ENCODE results near the gene HBZ.

DNA sequence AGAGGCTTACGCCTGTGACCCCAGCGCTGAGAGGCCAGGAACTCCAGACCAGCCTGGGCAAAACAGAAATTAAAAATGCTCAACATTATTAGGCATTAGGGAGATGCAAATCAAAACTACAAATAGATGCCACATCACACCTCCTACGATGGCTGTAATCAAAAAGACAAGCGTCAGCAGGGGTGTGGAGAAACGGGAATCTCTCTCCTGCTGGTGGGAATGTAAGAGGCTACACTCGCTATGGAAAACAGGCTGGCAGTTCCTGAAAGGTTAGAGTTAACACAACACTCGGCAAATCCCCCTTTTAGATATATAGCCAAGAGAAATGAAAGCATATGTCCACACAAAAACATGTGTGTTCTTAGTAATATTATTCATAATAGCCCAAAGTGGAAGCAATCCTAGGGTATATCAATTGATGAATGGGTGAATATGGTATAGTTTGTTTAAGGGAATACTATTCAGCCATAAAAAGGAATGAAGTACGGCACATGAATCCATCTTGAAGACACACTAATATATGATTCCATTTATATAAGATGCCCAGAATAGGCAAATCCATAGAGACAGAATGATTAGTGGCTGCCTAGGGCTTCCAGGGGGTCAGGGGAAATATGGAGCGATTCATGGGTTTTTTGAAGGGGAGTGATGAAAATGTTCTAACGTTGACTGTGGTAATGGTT is 12.1 kb upstream of the HBZ start:
- TF ChIP-seq, protein P1, sequence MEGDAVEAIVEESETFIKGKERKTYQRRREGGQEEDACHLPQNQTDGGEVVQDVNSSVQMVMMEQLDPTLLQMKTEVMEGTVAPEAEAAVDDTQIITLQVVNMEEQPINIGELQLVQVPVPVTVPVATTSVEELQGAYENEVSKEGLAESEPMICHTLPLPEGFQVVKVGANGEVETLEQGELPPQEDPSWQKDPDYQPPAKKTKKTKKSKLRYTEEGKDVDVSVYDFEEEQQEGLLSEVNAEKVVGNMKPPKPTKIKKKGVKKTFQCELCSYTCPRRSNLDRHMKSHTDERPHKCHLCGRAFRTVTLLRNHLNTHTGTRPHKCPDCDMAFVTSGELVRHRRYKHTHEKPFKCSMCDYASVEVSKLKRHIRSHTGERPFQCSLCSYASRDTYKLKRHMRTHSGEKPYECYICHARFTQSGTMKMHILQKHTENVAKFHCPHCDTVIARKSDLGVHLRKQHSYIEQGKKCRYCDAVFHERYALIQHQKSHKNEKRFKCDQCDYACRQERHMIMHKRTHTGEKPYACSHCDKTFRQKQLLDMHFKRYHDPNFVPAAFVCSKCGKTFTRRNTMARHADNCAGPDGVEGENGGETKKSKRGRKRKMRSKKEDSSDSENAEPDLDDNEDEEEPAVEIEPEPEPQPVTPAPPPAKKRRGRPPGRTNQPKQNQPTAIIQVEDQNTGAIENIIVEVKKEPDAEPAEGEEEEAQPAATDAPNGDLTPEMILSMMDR (IDR thresholded peaks at IDR 0.05): no peak
- no peak for TF ChIP-seq POLR2A (IDR thresholded peaks at IDR 0.05)
